Chondrocyte (in vitro differentiated cells): Measurements from ENCODE around the gene CAST. TPM values are rescaled to one million over a fixed set of nuclear protein-coding genes. Genes with fewer than 3 reads are reported as not detected.

ENCODE experiments used
- DNase-seq: peaks from one replicate; pipeline ENCODE4 v3.0.0; 2021; ENCODE audit warnings: mixed read lengths, low spot score
- H3K27ac Mint-ChIP-seq: one replicate; pipeline ENCODE4 v1.8.0; 2021; ENCODE audit warnings: mild to moderate bottlenecking, moderate library complexity, mixed read lengths; ENCODE audit not compliant: unreplicated experiment
- H3K27me3 Mint-ChIP-seq: 2 replicates; pipeline ENCODE4 v1.8.0; 2021; ENCODE audit warnings: low read depth, mixed read lengths
- H3K36me3 Mint-ChIP-seq: 2 replicates; pipeline ENCODE4 v1.8.0; 2021; ENCODE audit warnings: low read depth, mixed read lengths
- H3K4me1 Mint-ChIP-seq: 2 replicates; pipeline ENCODE4 v1.8.0; 2021; ENCODE audit warnings: low read depth, mild to moderate bottlenecking, mixed read lengths
- H3K4me3 Mint-ChIP-seq: one replicate; pipeline ENCODE4 v1.8.0; 2021; ENCODE audit warnings: mild to moderate bottlenecking, moderate library complexity, mixed read lengths; ENCODE audit not compliant: unreplicated experiment
- H3K9me3 Mint-ChIP-seq: 2 replicates; pipeline ENCODE4 v1.8.0; 2021; ENCODE audit warnings: low read depth, mixed read lengths
- CTCF ChIP-seq: fragments of 200-600 bp; sonication (generic); IDR thresholded peaks from 2 replicates; pipeline ENCODE4 v1.5.0; 2021; ENCODE audit warnings: antibody characterized with exemption, mild to moderate bottlenecking, moderate library complexity
- total RNA-seq: library from RNA; stranded (reverse); gene quantifications from 3 replicates; pipeline ENCODE4 v1.2.1, GENCODE V29; 2021

The CAST gene
- total RNA-seq, 1 donor from 2014 or later: 131 TPM

- Mint-ChIP-seq H3K9me3 (no peaks in the 10 kb centered on the region), H3K27ac (no peak overlapping the region)
- no peak for DNase-seq
Measured at GRCh38 chr5:96716007-96716406, 53.8 kb downstream of the CAST start.

GRCh38 chr5:96716716-96717115 lies 54.5 kb downstream of the CAST start:
- no peak for DNase-seq
- Mint-ChIP-seq H3K36me3 (peaks cover 3% of the 10 kb centered on the region), H3K27me3 (no peaks in the 10 kb centered on the region), H3K9me3 (no peaks in the 10 kb centered on the region), H3K4me3 (no peak overlapping the region), H3K4me1 (peaks cover 32% of the 10 kb centered on the region), H3K27ac (no peak overlapping the region)
- TF ChIP-seq CTCF: no peak

More at GRCh38 chr5:96716007-96716406, 53.8 kb downstream of the CAST start:
- Mint-ChIP-seq H3K36me3 (peaks cover 3% of the 10 kb centered on the region), H3K4me1 (peaks cover 29% of the 10 kb centered on the region), H3K4me3 (no peak overlapping the region), H3K27me3 (no peaks in the 10 kb centered on the region)
- TF ChIP-seq CTCF: no peak

GRCh38 chr5:96717874-96718273 lies 55.7 kb downstream of the CAST start:
- Mint-ChIP-seq H3K9me3 (no peaks in the 10 kb centered on the region), H3K36me3 (peaks cover under 1% of the 10 kb centered on the region), H3K4me3 (no peak overlapping the region), H3K27ac (no peak overlapping the region), H3K27me3 (no peaks in the 10 kb centered on the region), H3K4me1 (peaks cover 32% of the 10 kb centered on the region)
- no peak for DNase-seq
- TF ChIP-seq CTCF: no peak

- no peak overlapping the region for H3K4me3 Mint-ChIP-seq
- H3K36me3 Mint-ChIP-seq: no peaks in the 10 kb centered on the region
- no peaks in the 10 kb centered on the region for H3K27me3 Mint-ChIP-seq
- no peak overlapping the region for H3K27ac Mint-ChIP-seq
- no peak for TF ChIP-seq CTCF
- DNase-seq: no peak
- H3K9me3 Mint-ChIP-seq: no peaks in the 10 kb centered on the region
- H3K4me1 Mint-ChIP-seq: peaks cover 32% of the 10 kb centered on the region
Measured at GRCh38 chr5:96718635-96719077, 56.5 kb downstream of the CAST start.

GRCh38 chr5:96720408-96720807 lies 58.2 kb downstream of the CAST start:
- DNase-seq: no peak
- H3K27ac Mint-ChIP-seq: no peak overlapping the region
- H3K27me3 Mint-ChIP-seq: no peaks in the 10 kb centered on the region
- TF ChIP-seq CTCF: peak; percentile 40
- H3K4me1 Mint-ChIP-seq: peaks cover 17% of the 10 kb centered on the region
- H3K36me3 Mint-ChIP-seq: no peaks in the 10 kb centered on the region
- H3K9me3 Mint-ChIP-seq: no peaks in the 10 kb centered on the region
- H3K4me3 Mint-ChIP-seq: no peak overlapping the region
